Stimulated activated naive B cell treated with anti-CD40 and anti-IgM and Interleukin-4, amounts not matched to agents 10 μg/mL and 1 μg/mL and 100 μg/mL, for 72 hours (primary cell): Measurements from ENCODE around the gene GAK.

Experiments
- ATAC-seq, 2 donors: fragments of 150-1000 bp; cut with Tn5 transposase; replicated peaks; 2 replicates each; pipeline ENCODE4 v1.10.0; 2021; ENCODE audit warnings: moderate library complexity in 1 of 2
- DNase-seq: peaks from one replicate; pipeline ENCODE4 v3.0.0; 2021
- H3K27ac Mint-ChIP-seq: one replicate; pipeline ENCODE4 v1.8.0; 2022; ENCODE audit warnings: mild to moderate bottlenecking, mixed read lengths
- H3K27me3 Mint-ChIP-seq, 2 donors: one replicate each; pipeline ENCODE4 v1.8.0; 2022; ENCODE audit warnings: mixed read lengths in 2 of 2
- H3K36me3 Mint-ChIP-seq, 2 donors: one replicate each; pipeline ENCODE4 v1.8.0; 2022; ENCODE audit warnings: mixed read lengths in 2 of 2, mild to moderate bottlenecking in 1 of 2
- H3K4me1 Mint-ChIP-seq, 2 donors: one replicate each; pipeline ENCODE4 v1.8.0; 2022; ENCODE audit warnings: mixed read lengths in 2 of 2, mild to moderate bottlenecking in 1 of 2
- H3K4me3 Mint-ChIP-seq, 2 donors: one replicate each; pipeline ENCODE4 v1.8.0; 2022; ENCODE audit warnings: mild to moderate bottlenecking in 2 of 2, mixed read lengths in 2 of 2, moderate library complexity in 1 of 2
- H3K9me3 Mint-ChIP-seq, 2 donors: one replicate each; pipeline ENCODE4 v1.8.0; 2022; ENCODE audit warnings: mixed read lengths in 2 of 2, mild to moderate bottlenecking in 1 of 2

The GAK gene

GRCh38 chr4:915041-915474, 17.1 kb downstream of the GAK start:
- no peak for DNase-seq
- Mint-ChIP-seq H3K36me3 (peaks cover 29 to 55% of the 10 kb centered on the region in 2 donors), H3K27ac (peak overlapping the region; percentile 84), H3K4me1 (peaks cover 37 to 60% of the 10 kb centered on the region in 2 donors), H3K9me3 (peaks cover 8 to 11% of the 10 kb centered on the region in 2 donors), H3K27me3 (no peaks in the 10 kb centered on the region), H3K4me3 (peak overlapping the region; percentile 73 to 79)
- ATAC-seq = peak; percentile 90 to 95

GRCh38 chr4:914531-914930, 17.6 kb downstream of the GAK start:
- Mint-ChIP-seq H3K27me3 (no peaks in the 10 kb centered on the region), H3K4me1 (peaks cover 33 to 55% of the 10 kb centered on the region in 2 donors), H3K4me3 (peak overlapping the region in 1 of 2 donors; percentile 79), H3K27ac (no peak overlapping the region), H3K36me3 (peaks cover 26 to 52% of the 10 kb centered on the region in 2 donors), H3K9me3 (peaks cover 7 to 11% of the 10 kb centered on the region in 2 donors)
- ATAC-seq = no peak
- DNase-seq = no peak

GRCh38 chr4:913280-913618, 18.9 kb downstream of the GAK start:
- no peak for DNase-seq
- Mint-ChIP-seq H3K9me3 (peaks cover 5 to 10% of the 10 kb centered on the region in 2 donors), H3K27ac (no peak overlapping the region), H3K4me3 (no peak overlapping the region), H3K4me1 (peaks cover 29 to 45% of the 10 kb centered on the region in 2 donors), H3K36me3 (peaks cover 28 to 56% of the 10 kb centered on the region in 2 donors), H3K27me3 (no peaks in the 10 kb centered on the region)
- no peak for ATAC-seq

- Mint-ChIP-seq H3K27ac (no peak overlapping the region), H3K27me3 (no peaks in the 10 kb centered on the region)
These were observed 19.4 kb downstream of the GAK start for GRCh38 chr4:912548-913279.

GRCh38 chr4:911871-912490, 20.1 kb downstream of the GAK start:
- H3K9me3 Mint-ChIP-seq = peaks cover 0 to 2% of the 10 kb centered on the region in 2 donors
- H3K4me1 Mint-ChIP-seq = peaks cover 22 to 34% of the 10 kb centered on the region in 2 donors
- no peak for ATAC-seq
- H3K36me3 Mint-ChIP-seq = peaks cover 27 to 48% of the 10 kb centered on the region in 2 donors
- H3K4me3 Mint-ChIP-seq = no peak overlapping the region
- H3K27me3 Mint-ChIP-seq = no peaks in the 10 kb centered on the region
- no peak overlapping the region for H3K27ac Mint-ChIP-seq
- DNase-seq = no peak

More at GRCh38 chr4:912548-913279, 19.4 kb downstream of the GAK start:
- Mint-ChIP-seq H3K9me3 (peaks cover 2 to 5% of the 10 kb centered on the region in 2 donors), H3K4me1 (peaks cover 27 to 40% of the 10 kb centered on the region in 2 donors), H3K36me3 (peaks cover 27 to 54% of the 10 kb centered on the region in 2 donors), H3K4me3 (no peak overlapping the region)
- DNase-seq (no peak), ATAC-seq (no peak)

GRCh38 chr4:911221-911751, 20.8 kb downstream of the GAK start:
- Mint-ChIP-seq H3K9me3 (peaks cover 0 to 5% of the 10 kb centered on the region in 2 donors), H3K27me3 (no peaks in the 10 kb centered on the region), H3K36me3 (peaks cover 33 to 49% of the 10 kb centered on the region in 2 donors), H3K27ac (peak overlapping the region; percentile 47), H3K4me1 (peaks cover 15 to 27% of the 10 kb centered on the region in 2 donors), H3K4me3 (no peak overlapping the region)
- ATAC-seq = no peak
- no peak for DNase-seq

- Mint-ChIP-seq H3K27ac (no peak overlapping the region), H3K27me3 (no peaks in the 10 kb centered on the region), H3K4me3 (peak overlapping the region in 1 of 2 donors; percentile 20), H3K9me3 (peaks cover 0 to 8% of the 10 kb centered on the region in 2 donors), H3K4me1 (peaks cover 11 to 19% of the 10 kb centered on the region in 2 donors), H3K36me3 (peaks cover 40 to 52% of the 10 kb centered on the region in 2 donors)
- ATAC-seq (no peak), DNase-seq (no peak)
These were observed 21.6 kb downstream of the GAK start for GRCh38 chr4:910366-911091.

GRCh38 chr4:909821-910220, 22.3 kb downstream of the GAK start:
- Mint-ChIP-seq H3K9me3 (peaks cover 0 to 9% of the 10 kb centered on the region in 2 donors), H3K27ac (peak overlapping the region; percentile 47), H3K4me1 (peaks cover 3 to 12% of the 10 kb centered on the region in 2 donors), H3K27me3 (no peaks in the 10 kb centered on the region), H3K4me3 (no peak overlapping the region), H3K36me3 (peaks cover 42 to 50% of the 10 kb centered on the region in 2 donors)
- DNase-seq (no peak), ATAC-seq (no peak)

GRCh38 chr4:909131-909571, 23.0 kb downstream of the GAK start:
- peaks cover 0 to 5% of the 10 kb centered on the region in 2 donors for H3K4me1 Mint-ChIP-seq
- H3K9me3 Mint-ChIP-seq = peaks cover 0 to 9% of the 10 kb centered on the region in 2 donors
- no peak for DNase-seq
- no peak overlapping the region for H3K27ac Mint-ChIP-seq
- no peaks in the 10 kb centered on the region for H3K27me3 Mint-ChIP-seq
- ATAC-seq = no peak
- no peak overlapping the region for H3K4me3 Mint-ChIP-seq
- peaks cover 44 to 51% of the 10 kb centered on the region in 2 donors for H3K36me3 Mint-ChIP-seq

- Mint-ChIP-seq H3K9me3 (peaks cover 0 to 9% of the 10 kb centered on the region in 2 donors), H3K4me1 (peaks cover 0 to 5% of the 10 kb centered on the region in 2 donors), H3K36me3 (peaks cover 50 to 57% of the 10 kb centered on the region in 2 donors), H3K4me3 (no peak overlapping the region), H3K27me3 (no peaks in the 10 kb centered on the region), H3K27ac (no peak overlapping the region)
- ATAC-seq (no peak), DNase-seq (no peak)
These were observed 24.3 kb downstream of the GAK start for GRCh38 chr4:907691-908425.

GRCh38 chr4:907103-907400, 25.1 kb downstream of the GAK start:
- H3K27ac Mint-ChIP-seq = peak overlapping the region; percentile 25
- no peaks in the 10 kb centered on the region for H3K27me3 Mint-ChIP-seq
- H3K4me3 Mint-ChIP-seq = no peak overlapping the region
- peaks cover 0 to 5% of the 10 kb centered on the region in 2 donors for H3K4me1 Mint-ChIP-seq
- ATAC-seq (no peak), DNase-seq (no peak)
- peaks cover 0 to 9% of the 10 kb centered on the region in 2 donors for H3K9me3 Mint-ChIP-seq
- H3K36me3 Mint-ChIP-seq = peaks cover 54 to 57% of the 10 kb centered on the region in 2 donors

- Mint-ChIP-seq H3K36me3 (peaks cover 50 to 55% of the 10 kb centered on the region in 2 donors), H3K27ac (peak overlapping the region; percentile 75), H3K4me3 (no peak overlapping the region), H3K4me1 (peaks cover 0 to 5% of the 10 kb centered on the region in 2 donors), H3K27me3 (no peaks in the 10 kb centered on the region), H3K9me3 (peaks cover 0 to 9% of the 10 kb centered on the region in 2 donors)
- DNase-seq (no peak), ATAC-seq (no peak)
These were observed 25.6 kb downstream of the GAK start for GRCh38 chr4:906339-907102.
